ENCODE results near the gene GIPC2.
"Not testable (repeated sequence)": the region's sequence is repeated elsewhere in the genome, so short reads cannot be mapped to it uniquely, and the experiment has no call there.

The GIPC2 gene, protein sequence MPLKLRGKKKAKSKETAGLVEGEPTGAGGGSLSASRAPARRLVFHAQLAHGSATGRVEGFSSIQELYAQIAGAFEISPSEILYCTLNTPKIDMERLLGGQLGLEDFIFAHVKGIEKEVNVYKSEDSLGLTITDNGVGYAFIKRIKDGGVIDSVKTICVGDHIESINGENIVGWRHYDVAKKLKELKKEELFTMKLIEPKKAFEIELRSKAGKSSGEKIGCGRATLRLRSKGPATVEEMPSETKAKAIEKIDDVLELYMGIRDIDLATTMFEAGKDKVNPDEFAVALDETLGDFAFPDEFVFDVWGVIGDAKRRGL

DNA sequence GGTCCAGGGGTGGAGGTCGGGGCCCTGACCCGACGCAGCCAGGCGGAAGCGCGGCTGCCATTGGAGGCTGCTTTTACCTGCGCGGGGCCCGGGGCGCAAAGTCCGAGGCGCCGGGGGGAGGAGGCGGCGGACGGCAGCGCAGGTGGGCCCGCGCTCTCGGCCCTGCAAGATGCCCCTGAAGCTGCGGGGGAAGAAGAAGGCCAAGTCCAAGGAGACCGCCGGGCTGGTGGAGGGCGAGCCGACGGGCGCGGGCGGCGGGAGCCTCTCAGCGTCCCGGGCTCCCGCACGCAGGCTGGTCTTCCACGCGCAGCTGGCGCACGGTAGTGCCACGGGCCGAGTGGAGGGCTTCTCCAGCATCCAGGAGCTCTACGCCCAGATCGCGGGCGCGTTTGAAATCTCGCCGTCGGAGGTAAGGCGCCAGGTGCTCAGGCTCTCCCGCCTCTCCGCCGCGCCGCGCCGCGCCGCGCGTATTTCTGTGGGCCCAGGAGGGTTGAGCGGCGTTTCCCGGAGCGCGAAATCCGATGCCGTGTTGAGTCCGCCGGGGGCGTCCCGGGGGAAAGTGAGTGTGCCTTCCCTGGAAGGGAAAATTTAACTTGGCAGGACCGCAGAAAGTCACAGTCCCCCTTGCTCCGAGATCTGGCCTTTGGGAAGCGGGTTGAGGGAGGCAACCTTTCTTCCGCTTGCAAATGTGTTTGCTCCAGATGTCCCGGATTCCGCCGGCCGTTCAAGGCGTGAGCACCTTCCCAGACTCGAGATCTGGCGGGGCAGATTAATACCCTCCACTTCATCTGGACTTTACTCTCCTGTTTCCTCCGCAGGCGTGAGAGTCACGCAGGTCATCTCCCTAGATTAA is at the start of gene GIPC2:
Gene GIPC2 (plus strand): TSS at position 41 of the 853 bp plus-strand sequence. CDS start 129 bp downstream, at position 170.
- in situ Hi-C loops (cut with MboI; ENCODE audit: low sequenced_read_pairs) = no loop called here

- in situ Hi-C loops (cut with MboI; ENCODE audit: low sequenced_read_pairs) = no loop called here
Observed at GRCh38 chr1:77996734-77997133, 49.0 kb upstream of the GIPC2 start.

- in situ Hi-C loops (cut with MboI; ENCODE audit: low sequenced_read_pairs) = not testable (repeated sequence)
Observed at GRCh38 chr1:78000536-78000935, 45.2 kb upstream of the GIPC2 start.

DNA sequence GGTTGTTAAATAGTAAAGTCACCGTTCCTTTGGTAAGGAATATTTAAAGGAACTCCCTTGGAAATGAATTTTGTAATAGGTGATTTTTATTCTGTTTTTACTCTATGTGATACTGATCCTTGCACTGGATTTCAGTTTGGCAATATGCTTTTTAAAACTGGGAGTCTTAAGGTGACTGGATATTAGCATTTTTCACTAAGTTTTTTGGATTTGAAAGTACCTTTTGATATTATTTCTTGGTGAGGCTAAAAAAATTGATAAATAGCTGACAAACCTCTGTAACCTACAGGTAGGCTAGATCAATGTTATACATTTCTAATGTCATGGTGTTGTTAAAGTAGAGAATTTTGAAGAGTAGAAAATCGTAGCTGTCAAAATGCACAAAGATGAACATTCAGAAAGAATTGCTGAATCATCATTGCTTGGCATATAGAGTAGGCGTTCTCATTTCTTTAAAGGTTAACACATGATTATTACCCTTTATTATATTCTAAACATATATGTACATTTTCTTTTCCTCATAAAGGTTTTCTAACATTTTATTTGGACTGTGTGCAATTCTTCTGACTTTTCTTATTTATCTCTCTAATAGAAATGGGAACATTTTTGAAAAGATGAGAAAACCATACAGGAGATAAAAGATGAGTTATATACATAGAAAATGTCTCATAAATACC is 42.6 kb upstream of the GIPC2 start:
- in situ Hi-C loops (cut with MboI; ENCODE audit: low sequenced_read_pairs) = no loop called here

- in situ Hi-C loops (cut with MboI; ENCODE audit: low sequenced_read_pairs) = no loop called here
Observed at GRCh38 chr1:78003882-78004718, 41.7 kb upstream of the GIPC2 start.

DNA sequence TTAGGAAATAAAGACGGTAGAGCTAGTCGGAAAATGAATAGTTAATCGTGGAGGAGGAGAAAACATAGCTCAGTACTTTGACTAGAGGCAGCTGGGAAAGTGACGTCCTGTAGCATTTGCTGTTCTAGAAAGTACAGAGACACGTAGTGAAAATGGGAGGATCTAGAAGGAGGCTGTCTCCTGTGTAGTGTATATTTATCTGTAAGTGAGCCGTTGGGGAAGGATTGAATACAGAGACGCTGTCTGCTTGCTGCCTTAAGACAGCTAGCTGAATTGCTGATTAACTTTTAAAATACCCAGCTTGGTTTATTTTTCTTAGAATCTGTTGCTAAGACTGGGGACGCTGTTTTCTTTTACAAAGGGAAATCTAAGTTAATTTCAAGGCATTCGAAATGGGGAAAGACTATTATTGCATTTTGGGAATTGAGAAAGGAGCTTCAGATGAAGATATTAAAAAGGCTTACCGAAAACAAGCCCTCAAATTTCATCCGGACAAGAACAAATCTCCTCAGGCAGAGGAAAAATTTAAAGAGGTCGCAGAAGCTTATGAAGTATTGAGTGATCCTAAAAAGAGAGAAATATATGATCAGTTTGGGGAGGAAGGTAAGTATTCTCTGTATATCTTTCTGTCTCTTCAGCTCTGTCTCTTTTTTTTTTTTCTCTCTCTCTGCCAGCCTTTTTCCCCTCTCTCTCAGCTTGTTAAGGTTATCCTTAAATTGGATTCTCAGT is 40.9 kb upstream of the GIPC2 start, which contains the start of gene DNAJB4:
Gene DNAJB4 (plus strand): TSS at position 221 of the 729 bp plus-strand sequence. CDS start 172 bp downstream, at position 393.
- in situ Hi-C loops (cut with MboI; ENCODE audit: low sequenced_read_pairs) = no loop called here

DNA sequence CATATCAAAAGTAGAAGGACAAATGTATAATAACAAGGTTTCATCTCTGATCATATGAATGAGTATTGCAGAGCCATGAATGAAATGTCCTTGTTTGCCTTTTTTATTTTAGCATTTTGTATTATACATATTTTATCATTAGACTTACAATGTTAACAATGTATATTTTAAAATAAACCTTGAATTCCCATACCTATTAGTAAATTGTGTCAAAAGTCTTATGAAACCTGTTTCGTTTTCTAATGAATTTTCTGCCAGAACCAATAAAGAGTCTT is 40.4 kb upstream of the GIPC2 start:
- in situ Hi-C loops (cut with MboI; ENCODE audit: low sequenced_read_pairs) = no loop called here

DNA sequence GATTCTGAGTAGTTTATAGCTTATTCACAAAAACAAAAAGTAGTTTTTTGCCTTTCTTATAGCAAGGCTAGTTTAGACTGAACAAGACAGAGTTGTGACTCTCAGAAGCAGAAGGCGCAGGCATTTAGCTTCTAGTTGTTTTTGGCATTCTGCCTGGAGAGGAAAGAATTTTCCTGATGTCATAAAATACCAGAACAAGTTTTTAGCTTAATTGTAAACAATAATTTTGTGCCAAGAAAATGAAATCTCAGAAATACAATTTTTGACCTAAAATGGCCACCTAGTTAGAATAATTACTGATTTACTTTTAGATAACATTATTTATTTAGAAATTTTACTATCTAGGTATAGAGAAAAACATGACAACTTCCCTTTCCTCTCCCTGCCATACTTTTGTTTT is 40.0 kb upstream of the GIPC2 start:
- in situ Hi-C loops (cut with MboI; ENCODE audit: low sequenced_read_pairs) = no loop called here

DNA sequence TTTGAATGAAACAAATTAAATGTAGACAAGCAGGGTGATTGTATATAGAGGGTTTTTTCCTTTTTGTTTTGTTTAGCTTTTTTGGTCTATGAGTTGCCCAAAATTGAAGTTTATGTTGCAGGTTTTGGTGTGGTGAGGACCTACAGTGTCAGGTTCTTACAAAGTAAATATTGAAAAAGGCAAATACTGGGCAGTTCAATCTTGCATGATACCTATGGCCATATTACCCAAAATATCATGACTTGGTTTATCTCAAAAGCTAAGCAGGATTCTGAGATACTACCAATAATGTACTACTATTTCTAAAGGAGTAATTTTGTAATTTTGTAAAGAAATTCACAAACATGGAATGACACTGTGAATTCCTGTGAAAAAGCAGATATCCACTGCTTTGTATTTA is 39.2 kb upstream of the GIPC2 start:
- in situ Hi-C loops (cut with MboI; ENCODE audit: low sequenced_read_pairs) = no loop called here

- in situ Hi-C loops (cut with MboI; ENCODE audit: low sequenced_read_pairs) = no loop called here
Observed at GRCh38 chr1:78007677-78008341, 38.0 kb upstream of the GIPC2 start.

DNA sequence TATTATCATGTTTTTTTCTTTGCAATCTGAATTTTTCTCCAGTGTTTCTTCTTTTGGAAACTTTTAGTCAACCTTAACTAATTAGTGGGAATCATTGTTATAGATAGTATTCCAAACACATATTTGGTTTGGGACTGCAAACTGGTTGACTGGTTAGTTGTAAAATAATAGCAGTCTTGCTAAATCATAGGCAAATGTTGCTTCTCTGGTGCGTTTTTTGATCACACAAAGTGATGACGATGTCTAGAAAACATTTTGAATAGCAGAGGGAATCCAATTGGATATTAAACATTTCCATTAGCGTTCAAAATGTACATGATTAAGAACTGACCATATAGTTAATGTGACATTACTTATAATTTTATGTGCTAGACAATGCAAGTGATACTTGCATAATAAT is 36.5 kb upstream of the GIPC2 start:
- in situ Hi-C loops (cut with MboI; ENCODE audit: low sequenced_read_pairs) = no loop called here

DNA sequence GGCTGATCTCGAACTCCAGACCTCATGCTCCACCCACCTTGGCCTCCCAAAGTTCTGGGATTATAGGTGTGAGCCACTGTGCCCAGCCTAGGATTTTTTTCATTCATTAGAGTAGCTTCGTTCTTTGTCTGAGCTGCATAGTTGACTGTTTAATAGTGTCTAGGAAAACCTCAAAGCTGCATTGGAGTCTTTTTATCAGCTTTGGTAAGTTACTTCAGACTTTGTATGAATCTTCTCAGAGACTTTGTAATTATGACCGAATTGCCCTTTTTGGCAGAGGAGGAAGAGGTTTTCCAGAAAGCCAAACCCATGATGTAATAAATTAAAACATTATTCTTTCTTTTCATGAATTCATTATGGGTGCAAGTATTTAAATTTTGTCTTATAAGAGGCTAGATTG is 35.9 kb upstream of the GIPC2 start:
- in situ Hi-C loops (cut with MboI; ENCODE audit: low sequenced_read_pairs) = no loop called here

DNA sequence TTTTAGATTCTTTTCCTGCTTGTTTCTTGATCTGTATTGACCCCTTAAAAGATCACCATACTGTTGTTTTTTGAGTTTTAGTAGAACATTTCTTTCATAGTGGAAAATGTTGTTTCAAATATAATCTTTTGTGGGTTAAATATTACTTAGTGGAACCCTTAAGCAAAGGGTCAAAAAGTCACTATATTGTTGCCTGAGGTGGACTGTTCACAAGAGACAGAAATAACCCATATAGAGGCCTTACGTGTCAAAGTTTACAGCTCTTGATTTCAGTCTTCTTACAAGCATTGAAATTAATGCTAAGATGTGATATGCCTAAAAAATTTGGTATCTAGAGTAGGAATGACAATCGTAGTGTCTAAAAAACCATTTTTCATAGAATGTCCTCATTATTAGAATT is 34.7 kb upstream of the GIPC2 start:
- in situ Hi-C loops (cut with MboI; ENCODE audit: low sequenced_read_pairs) = no loop called here

GRCh38 chr1:78015148-78015547 is 30.6 kb upstream of the GIPC2 start:
- in situ Hi-C loops (cut with MboI; ENCODE audit: low sequenced_read_pairs) = no loop called here

GRCh38 chr1:78019024-78019423 is 26.7 kb upstream of the GIPC2 start:
- in situ Hi-C loops (cut with MboI; ENCODE audit: low sequenced_read_pairs) = no loop called here

GRCh38 chr1:78021134-78021533 is 24.6 kb upstream of the GIPC2 start:
- in situ Hi-C loops (cut with MboI; ENCODE audit: low sequenced_read_pairs) = not testable (repeated sequence)

DNA sequence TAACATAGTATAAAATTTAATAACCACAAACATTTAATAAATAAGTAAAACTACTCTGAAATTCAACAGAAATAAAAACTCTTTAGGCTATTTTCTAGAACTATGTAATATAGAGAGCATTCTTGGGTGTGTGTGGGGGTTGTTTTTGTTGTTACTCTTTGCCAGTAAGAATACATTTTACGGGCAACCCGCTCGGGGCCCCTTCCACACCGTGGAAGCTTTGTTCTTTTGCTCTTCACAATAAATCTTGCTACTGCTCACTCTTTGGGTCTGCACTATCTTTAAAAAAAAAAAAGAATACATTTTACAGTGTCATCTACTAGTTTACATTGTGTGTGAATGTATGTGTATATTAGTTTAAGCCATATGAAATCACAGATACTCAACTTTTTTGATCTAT is 16.0 kb upstream of the GIPC2 start:
- in situ Hi-C loops (cut with MboI; ENCODE audit: low sequenced_read_pairs) = no loop called here

DNA sequence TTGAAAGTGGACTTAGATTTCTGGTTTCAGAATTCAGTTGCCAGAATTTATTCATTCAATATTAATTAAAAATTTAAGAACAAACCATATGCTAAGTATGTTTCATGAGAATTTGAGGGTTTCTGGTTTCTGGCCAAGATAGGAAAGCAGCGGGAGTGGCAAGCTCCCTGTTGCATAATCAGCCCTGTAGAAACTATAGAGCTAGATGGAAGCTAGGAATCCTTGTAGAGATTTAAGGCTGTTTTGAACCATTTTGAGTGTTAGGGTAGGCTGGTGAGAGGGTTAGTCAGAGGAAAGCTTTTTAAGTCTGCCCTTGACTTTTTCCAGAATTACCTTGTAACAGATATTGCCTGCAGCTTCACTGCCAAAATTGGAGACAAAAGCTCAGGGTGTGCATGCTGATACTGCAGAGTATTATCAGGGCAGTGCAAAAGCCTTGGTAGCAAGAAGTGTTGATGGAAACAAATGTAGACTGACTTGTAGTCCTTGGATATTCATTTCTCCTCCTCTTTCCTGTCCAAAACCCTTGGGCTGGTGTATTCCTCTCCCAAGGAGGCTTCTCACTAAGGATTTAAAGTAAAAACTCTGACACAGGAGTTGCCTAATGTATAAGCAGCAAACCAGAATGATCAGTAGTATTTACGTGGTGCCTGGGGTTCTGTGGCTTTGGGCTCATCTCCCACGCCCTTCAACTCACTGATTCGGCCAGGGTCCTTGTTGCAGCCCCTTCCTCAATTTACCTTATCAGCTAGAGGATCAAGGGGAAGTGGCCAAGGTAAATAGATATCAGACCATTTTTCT is 12.6 kb upstream of the GIPC2 start:
- in situ Hi-C loops (cut with MboI; ENCODE audit: low sequenced_read_pairs) = no loop called here

GRCh38 chr1:78033797-78034172 is 12.0 kb upstream of the GIPC2 start:
- in situ Hi-C loops (cut with MboI; ENCODE audit: low sequenced_read_pairs) = no loop called here

Measured in HL-60/S4 (cell line).